ENCODE measurements around the gene ANKRD44.

DNA sequence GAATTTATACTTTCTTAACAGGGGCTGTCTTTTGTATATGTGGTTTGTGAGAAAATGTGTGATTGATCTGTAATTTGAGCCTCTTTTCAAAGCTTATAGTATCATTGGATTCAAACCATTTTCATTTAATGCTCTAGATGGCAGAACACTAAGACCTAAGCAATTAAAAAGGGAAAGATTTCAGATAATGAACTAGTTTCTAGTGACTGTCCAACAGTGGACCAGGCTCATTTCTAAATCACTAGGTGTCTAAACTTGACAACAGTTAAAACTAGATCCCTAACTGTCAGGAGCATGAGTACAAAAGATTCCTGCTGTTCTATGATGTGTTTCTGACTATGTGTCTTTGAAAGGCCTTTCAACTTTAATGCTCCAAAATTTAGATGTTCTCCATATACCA, 54.6 kb downstream of the ANKRD44 start:
- TF ChIP-seq, protein P1, sequence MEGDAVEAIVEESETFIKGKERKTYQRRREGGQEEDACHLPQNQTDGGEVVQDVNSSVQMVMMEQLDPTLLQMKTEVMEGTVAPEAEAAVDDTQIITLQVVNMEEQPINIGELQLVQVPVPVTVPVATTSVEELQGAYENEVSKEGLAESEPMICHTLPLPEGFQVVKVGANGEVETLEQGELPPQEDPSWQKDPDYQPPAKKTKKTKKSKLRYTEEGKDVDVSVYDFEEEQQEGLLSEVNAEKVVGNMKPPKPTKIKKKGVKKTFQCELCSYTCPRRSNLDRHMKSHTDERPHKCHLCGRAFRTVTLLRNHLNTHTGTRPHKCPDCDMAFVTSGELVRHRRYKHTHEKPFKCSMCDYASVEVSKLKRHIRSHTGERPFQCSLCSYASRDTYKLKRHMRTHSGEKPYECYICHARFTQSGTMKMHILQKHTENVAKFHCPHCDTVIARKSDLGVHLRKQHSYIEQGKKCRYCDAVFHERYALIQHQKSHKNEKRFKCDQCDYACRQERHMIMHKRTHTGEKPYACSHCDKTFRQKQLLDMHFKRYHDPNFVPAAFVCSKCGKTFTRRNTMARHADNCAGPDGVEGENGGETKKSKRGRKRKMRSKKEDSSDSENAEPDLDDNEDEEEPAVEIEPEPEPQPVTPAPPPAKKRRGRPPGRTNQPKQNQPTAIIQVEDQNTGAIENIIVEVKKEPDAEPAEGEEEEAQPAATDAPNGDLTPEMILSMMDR (IDR thresholded peaks at IDR 0.05), result no peak
- no peak for TF ChIP-seq ZFX (IDR thresholded peaks at IDR 0.05; ENCODE audit: borderline replicate concordance)

All from 22Rv1 (cell line).